H1 (cell line): Measurements from ENCODE around the gene C18orf54. TPM values are rescaled to one million over a fixed set of nuclear protein-coding genes. Genes with fewer than 3 reads are reported as not detected.

Experiments
- CTCF ChIA-PET: fragments of 300-600 bp; sonication (Branson Sonifier 250); formaldehyde crosslinking; loops from one replicate; lab custom pipeline; 2021; ENCODE audit not compliant: partially characterized antibody; lab: Charles Lee
- POLR2A ChIA-PET: fragments of 300-600 bp; sonication (Branson Sonifier 250); formaldehyde crosslinking; loops from one replicate; lab custom pipeline; 2021; ENCODE audit warnings: inconsistent platforms; ENCODE audit not compliant: partially characterized antibody; lab: Charles Lee
- DNase-seq, 2 experiments: peaks; one replicate each; pipeline versions ENCODE4 v3.0.0 to v3.0.0-alpha.2; 2010 to 2022; ENCODE audit warnings: low spot score in 2 of 2, low read depth in 1 of 2, mixed read lengths in 1 of 2
- FAIRE-seq: peaks from 2 replicates; lab custom pipeline; 2011; peaks lifted over from hg19 to GRCh38; lab: Jason Lieb, UNC
- H2AFZ ChIP-seq: 2 replicates; pipeline ENCODE4 v1.8.1; 2012; ENCODE audit warnings: low read length, inconsistent platforms
- H2AK5ac ChIP-seq: 2 replicates; pipeline ENCODE4 v1.6.1; 2013; ENCODE audit warnings: low read depth, low read length
- H2BK120ac ChIP-seq: replicated peaks from 2 replicates; pipeline ENCODE3; 2013; ENCODE audit warnings: low read depth, low read length, inconsistent platforms
- H2BK12ac ChIP-seq: 2 replicates; pipeline ENCODE4 v1.6.1; 2013; ENCODE audit warnings: low read depth, low read length
- H2BK15ac ChIP-seq: 2 replicates; pipeline ENCODE4 v1.6.1; 2013; ENCODE audit warnings: low read length
- H2BK20ac ChIP-seq: 2 replicates; pipeline ENCODE4 v1.6.1; 2013; ENCODE audit warnings: low read length
- H2BK5ac ChIP-seq: 2 replicates; pipeline ENCODE4 v1.6.1; 2013; ENCODE audit warnings: low read depth, low read length
- H3K14ac ChIP-seq: 2 replicates; pipeline ENCODE4 v1.6.1; 2013; ENCODE audit warnings: inconsistent platforms; ENCODE audit not compliant: insufficient read length
- H3K18ac ChIP-seq: 2 replicates; pipeline ENCODE4 v1.6.1; 2013; ENCODE audit warnings: low read length; ENCODE audit errors: extremely low read depth
- H3K23ac ChIP-seq: 2 replicates; pipeline ENCODE4 v1.6.1; 2013; ENCODE audit warnings: inconsistent platforms; ENCODE audit not compliant: insufficient read length
- H3K23me2 ChIP-seq: 2 replicates; pipeline ENCODE4 v1.6.1; 2013; ENCODE audit warnings: low read depth, low read length
- H3K27ac ChIP-seq: 2 replicates; pipeline ENCODE4 v1.6.1; 2011; ENCODE audit warnings: low read depth, low read length, inconsistent platforms
- H3K27me3 ChIP-seq, 4 experiments: replicated peaks in 1 of 4; 1 replicate in 1 of 4; 2 replicates in 3 of 4; pipeline versions ENCODE4 v1.6.1 to v1.8.1; 2011 to 2013; ENCODE audit warnings: low read length in 3 of 4, mild to moderate bottlenecking in 3 of 4, inconsistent platforms in 2 of 4, mixed read lengths in 2 of 4, moderate library complexity in 1 of 4; ENCODE audit not compliant: control insufficient read depth in 3 of 4, insufficient read depth in 3 of 4; ENCODE audit errors: extremely low read depth in 1 of 4
- H3K36me3 ChIP-seq, 4 experiments: 2 replicates each; pipeline versions ENCODE4 v1.6.1 to v1.8.1; 2011 to 2013; ENCODE audit warnings: mild to moderate bottlenecking in 4 of 4, low read length in 3 of 4, moderate library complexity in 2 of 4, control low read depth in 1 of 4, inconsistent platforms in 1 of 4; ENCODE audit not compliant: insufficient read depth in 4 of 4, control insufficient read depth in 2 of 4
- H3K4ac ChIP-seq: replicated peaks from 2 replicates; pipeline ENCODE3; 2013; ENCODE audit warnings: low read length, low read depth, mixed read lengths, inconsistent platforms; ENCODE audit not compliant: insufficient read length
- H3K4me1 ChIP-seq, 4 experiments: replicated peaks in 1 of 4; 1 replicate in 1 of 4; 2 replicates in 3 of 4; pipeline versions ENCODE4 v1.6.1 to v1.8.1; 2011 to 2013; ENCODE audit warnings: low read length in 3 of 4, inconsistent platforms in 2 of 4, mixed read lengths in 1 of 4; ENCODE audit not compliant: insufficient read depth in 4 of 4, control insufficient read depth in 3 of 4
- H3K4me2 ChIP-seq, 2 experiments: 2 replicates each; pipeline versions ENCODE4 v1.6.1 to v1.8.1; 2011 to 2013; ENCODE audit warnings: low read depth in 2 of 2, low read length in 2 of 2, control low read depth in 1 of 2, inconsistent platforms in 1 of 2, mild to moderate bottlenecking in 1 of 2; ENCODE audit not compliant: insufficient read depth in 1 of 2
- H3K4me3 ChIP-seq, 4 experiments: fragments of 200-600, 300-600 bp in 1 of 4; sonication (generic), shearing (Covaris generic), sonication (Bioruptor Twin) in 1 of 4; 2 replicates each; pipeline versions ENCODE4 v1.5.1 to v1.8.1; 2011 to 2016; ENCODE audit warnings: low read length in 4 of 4, low read depth in 3 of 4, control low read depth in 2 of 4, inconsistent platforms in 2 of 4, mild to moderate bottlenecking in 2 of 4, mixed read lengths in 1 of 4, moderate library complexity in 1 of 4; ENCODE audit not compliant: insufficient read depth in 2 of 4; ENCODE audit errors: extremely low read depth in 1 of 4
- H3K56ac ChIP-seq: replicated peaks from 2 replicates; pipeline ENCODE3; 2013; ENCODE audit warnings: low read depth, mild to moderate bottlenecking, mixed read lengths, low read length, inconsistent platforms; ENCODE audit not compliant: insufficient read length
- H3K79me1 ChIP-seq: 2 replicates; pipeline ENCODE4 v1.6.1; 2013; ENCODE audit warnings: low read depth, low read length, control low read depth
- H3K79me2 ChIP-seq, 2 experiments: 2 replicates each; pipeline versions ENCODE4 v1.6.1 to v1.8.1; 2012 to 2013; ENCODE audit warnings: low read length in 2 of 2, mild to moderate bottlenecking in 2 of 2, inconsistent platforms in 1 of 2; ENCODE audit not compliant: insufficient read depth in 2 of 2, control insufficient read depth in 1 of 2
- H3K9ac ChIP-seq, 4 experiments: replicated peaks in 1 of 4; 1 replicate in 1 of 4; 2 replicates in 3 of 4; pipeline versions ENCODE4 v1.6.1 to v1.8.1; 2011 to 2013; ENCODE audit warnings: low read depth in 3 of 4, low read length in 3 of 4, control low read depth in 2 of 4, mild to moderate bottlenecking in 2 of 4, moderate library complexity in 2 of 4, inconsistent platforms in 1 of 4; ENCODE audit errors: extremely low read depth in 1 of 4
- H3K9me3 ChIP-seq, 2 experiments: 2 replicates each; pipeline versions ENCODE4 v1.6.1 to v1.8.1; 2012 to 2013; ENCODE audit warnings: mild to moderate bottlenecking in 2 of 2, moderate library complexity in 2 of 2, control low read depth in 1 of 2, inconsistent platforms in 1 of 2, low read depth in 1 of 2, low read length in 1 of 2, mixed read lengths in 1 of 2; ENCODE audit not compliant: insufficient read depth in 2 of 2
- H4K20me1 ChIP-seq, 2 experiments: replicated peaks in 1 of 2; 2 replicates each; pipeline versions ENCODE3 to v1.8.1; 2011 to 2013; ENCODE audit warnings: inconsistent platforms in 2 of 2, low read length in 2 of 2, mild to moderate bottlenecking in 1 of 2; ENCODE audit not compliant: insufficient read depth in 2 of 2, control insufficient read depth in 1 of 2
- H4K5ac ChIP-seq: 2 replicates; pipeline ENCODE4 v1.6.1; 2013; ENCODE audit warnings: low read length, low read depth, mixed read lengths, inconsistent platforms; ENCODE audit not compliant: insufficient read length
- H4K8ac ChIP-seq: 2 replicates; pipeline ENCODE4 v1.8.0; 2013; ENCODE audit warnings: mild to moderate bottlenecking, moderate library complexity, low read length, inconsistent platforms; ENCODE audit not compliant: insufficient read depth; ENCODE audit errors: extremely low read depth
- H4K91ac ChIP-seq: replicated peaks from 2 replicates; pipeline ENCODE3; 2013; ENCODE audit warnings: low read length, mixed read lengths, inconsistent platforms; ENCODE audit not compliant: insufficient read length
- ASH2L ChIP-seq: fragments of 200-600, 300-600 bp; sonication (generic); IDR thresholded peaks from one replicate; pipeline ENCODE4 v1.7.1; 2017; ENCODE audit warnings: low read length
- BACH1 ChIP-seq: IDR thresholded peaks from 2 replicates; pipeline ENCODE4 v1.6.1; 2012; ENCODE audit warnings: low read length, improper control_type of control experiment
- CEBPB ChIP-seq: IDR thresholded peaks from 2 replicates; pipeline ENCODE4 v1.6.1; 2012; ENCODE audit warnings: low read depth, low read length
- GTF2F1 ChIP-seq: IDR thresholded peaks from 2 replicates; pipeline ENCODE4 v1.6.1; 2012; ENCODE audit warnings: low read depth, low read length, improper control_type of control experiment, borderline replicate concordance
- HDAC2 ChIP-seq, 2 experiments: fragments of 300-600 bp in 1 of 2; sonication (generic) in 1 of 2; IDR thresholded peaks; 2 replicates each; pipeline ENCODE4 v1.6.1; 2011 to 2012; ENCODE audit warnings: low read depth in 2 of 2, low read length in 2 of 2, mild to moderate bottlenecking in 2 of 2, moderate library complexity in 2 of 2, borderline replicate concordance in 1 of 2, inconsistent platforms in 1 of 2
- HDAC6 ChIP-seq: IDR thresholded peaks from one replicate; pipeline ENCODE4 v1.7.1; 2012; ENCODE audit warnings: low read depth, mild to moderate bottlenecking, inconsistent platforms, low read length, moderate library complexity
- JUN ChIP-seq: IDR thresholded peaks from 2 replicates; pipeline ENCODE4 v1.6.1; 2011; ENCODE audit warnings: low read depth, mild to moderate bottlenecking, improper control_type of control experiment, low read length
- KDM1A ChIP-seq: fragments of 200-600, 300-600 bp; sonication (generic); IDR thresholded peaks from 2 replicates; pipeline ENCODE4 v1.7.1; 2016; ENCODE audit warnings: mild to moderate bottlenecking, low read length, borderline replicate concordance
- KDM5A ChIP-seq: fragments of 200-600 bp; IDR thresholded peaks from 2 replicates; pipeline ENCODE4 v1.7.1; 2012; ENCODE audit warnings: mild to moderate bottlenecking, low read length, inconsistent platforms, mixed read lengths
- MAFK ChIP-seq: IDR thresholded peaks from 2 replicates; pipeline ENCODE4 v1.6.1; 2012; ENCODE audit warnings: low read depth, mild to moderate bottlenecking, improper control_type of control experiment, low read length
- NANOG ChIP-seq: IDR thresholded peaks from 2 replicates; pipeline ENCODE4 v1.6.1; 2011; ENCODE audit warnings: low read length, low read depth, mild to moderate bottlenecking, inconsistent platforms; ENCODE audit not compliant: insufficient read depth, poor library complexity, severe bottlenecking
- RNF2 ChIP-seq: fragments of 200-900, 300-1000 bp; sonication (generic); IDR thresholded peaks from 2 replicates; pipeline ENCODE4 v1.7.1; 2016; ENCODE audit warnings: borderline replicate concordance, low read depth, mild to moderate bottlenecking, antibody characterized with exemption, low read length; ENCODE audit not compliant: poor library complexity, severe bottlenecking; ENCODE audit errors: missing control alignments
- SP2 ChIP-seq: IDR thresholded peaks from 2 replicates; pipeline ENCODE4 v1.6.1; 2012; ENCODE audit warnings: mild to moderate bottlenecking, low read length, inconsistent platforms
- TAF7 ChIP-seq: optimal IDR thresholded peaks from 2 replicates; pipeline ENCODE3; 2011; ENCODE audit warnings: low read depth, mild to moderate bottlenecking, inconsistent platforms, low read length, moderate library complexity, borderline replicate concordance
- YY1 ChIP-seq: IDR thresholded peaks from 2 replicates; pipeline ENCODE4 v1.6.1; 2011; ENCODE audit warnings: low read depth, mild to moderate bottlenecking, low read length
- WGBS, 2 experiments: shearing (Covaris generic) in 1 of 2; methylation state at CpG; one replicate each; pipeline versions ENCODE4 v1.1.6 to v1.1.7; 2013 to 2015; ENCODE audit warnings: low lambda C conversion rate in 2 of 2, mixed read lengths in 2 of 2, inconsistent platforms in 1 of 2, low coverage in 1 of 2, missing lambda C conversion rate in 1 of 2; ENCODE audit not compliant: insufficient replicate concordance in 2 of 2, insufficient coverage in 1 of 2, insufficient read length in 1 of 2; ENCODE audit errors: extremely low coverage in 1 of 2, missing lambda C conversion rate in 1 of 2; 5-methylcytosine and 5-hydroxymethylcytosine counted together
- polyA plus RNA-seq, 7 experiments: library from polyadenylated mRNA; depleted of rRNA in 3 of 7; stranded (reverse) in 5 of 7; unstranded in 2 of 7; fragments of >200 nt in 5 of 7; fragments of 200-250 nt in 2 of 7; gene quantifications; 1 replicate in 5 of 7; 2 replicates in 1 of 7; 4 replicates in 1 of 7; pipeline versions ENCODE4 v1.2.1 to v1.2.3, GENCODE V29; 2011 to 2013; ENCODE audit warnings: missing spikeins in 2 of 7, mixed read lengths in 2 of 7
- total RNA-seq: library from RNA; stranded (reverse); fragmentation: NEBNext Ultra II Directional; extraction: Animal tissue kit (Norgen Biotek cat#: 25700); gene quantifications from 2 replicates; pipeline ENCODE4 v1.2.1, GENCODE V29; 2021

C18orf54 gene
- total and polyA plus RNA-seq, 2 of the 8 experiments (the other 6 are each of a cell fraction or from before 2014, with no cell fraction given), result 6.7 to 30.9 TPM

- Histone ChIP-seq H4K8ac (no peak overlapping the region), H3K4me1 (no peaks in the 10 kb centered on the region), H2BK12ac (no peak overlapping the region), H3K4me3 (no peak overlapping the region), H3K9ac (no peak overlapping the region), H2AFZ (no peak overlapping the region), H3K18ac (no peak overlapping the region), H4K5ac (no peak overlapping the region), H3K79me2 (no peaks in the 10 kb centered on the region), H2AK5ac (no peak overlapping the region), H2BK15ac (no peak overlapping the region), H3K27ac (no peak overlapping the region), H3K4ac (no peak overlapping the region), H4K20me1 (no peaks in the 10 kb centered on the region), H3K14ac (no peak overlapping the region), H4K91ac (no peak overlapping the region), H3K4me2 (no peak overlapping the region), H2BK20ac (no peak overlapping the region), H3K27me3 (no peaks in the 10 kb centered on the region), H3K79me1 (no peaks in the 10 kb centered on the region), H3K56ac (no peak overlapping the region), H2BK5ac (no peak overlapping the region), H3K23me2 (0 out of 2 replicates have a peak, but pooled peaks cover 2% of the 10 kb centered on the region), H3K23ac (no peak overlapping the region), H3K36me3 (no peaks in the 10 kb centered on the region; a peak in 1 of 8 replicates), H2BK120ac (no peak overlapping the region), H3K9me3 (peaks cover 0 to 6% of the 10 kb centered on the region in 2 experiments; a peak in 1 of 4 replicates)
- DNase-seq (no peak), FAIRE-seq (no peak)
- CTCF ChIA-PET, result no interaction called here
- 98% methylated on average over 4 of the region's 4 CpGs; no CpG with 5 or more reads in 1 of the 2 experiments for WGBS, 2 experiments
- POLR2A ChIA-PET, result interaction anchor here (0.7 to 1.1 kb wide), 2 partner anchors 20 to 116 kb away, joined by 3 read pairs; partner anchors contain the start of genes C18orf54 and STARD6
- no peak for TF ChIP-seq HDAC2 (IDR thresholded peaks at IDR 0.05; ENCODE audit: borderline replicate concordance in 1 of 2, low read depth in 2 of 2, low read length in 2 of 2)
- TF ChIP-seq RNF2, result no peak
- no peak for TF ChIP-seq YY1
- no peak for TF ChIP-seq HDAC6
- no peak for TF ChIP-seq SP2
- TF ChIP-seq JUN, result no peak
- TF ChIP-seq TAF7, result no peak
- TF ChIP-seq NANOG, result no peak
- no peak for TF ChIP-seq GTF2F1
- TF ChIP-seq CEBPB, result no peak
- TF ChIP-seq ASH2L, result no peak
- no peak for TF ChIP-seq KDM5A
- no peak for TF ChIP-seq BACH1
- no peak for TF ChIP-seq KDM1A
- TF ChIP-seq MAFK, result no peak
These were observed 19.5 kb upstream of the C18orf54 start for GRCh38 chr18:54338230-54338629.
